H9 (cell line): ENCODE results near the gene DCTN1. TPM values are rescaled to one million over a fixed set of nuclear protein-coding genes. Genes with fewer than 3 reads are reported as not detected.

Experiments
- DNase-seq: peaks from one replicate; pipeline ENCODE4 v3.0.0-alpha.2; 2017
- H2AFZ ChIP-seq: one replicate; pipeline ENCODE4 v1.6.1; 2013; ENCODE audit warnings: mild to moderate bottlenecking, low read length, control low read depth, moderate library complexity
- H2AK5ac ChIP-seq: 2 replicates; pipeline ENCODE4 v1.6.1; 2013; ENCODE audit warnings: low read length, control low read depth, mixed read lengths; ENCODE audit not compliant: insufficient read length
- H2BK120ac ChIP-seq: one replicate; pipeline ENCODE4 v1.6.1; 2013; ENCODE audit warnings: low read depth, mild to moderate bottlenecking, low read length, control low read depth, inconsistent platforms; ENCODE audit not compliant: poor library complexity, severe bottlenecking
- H2BK12ac ChIP-seq: 2 replicates; pipeline ENCODE4 v1.6.1; 2013; ENCODE audit warnings: low read length, control low read depth, mixed read lengths, low read depth; ENCODE audit not compliant: insufficient read length
- H2BK15ac ChIP-seq: 2 replicates; pipeline ENCODE4 v1.6.1; 2013; ENCODE audit warnings: low read depth, low read length, control low read depth
- H2BK20ac ChIP-seq: one replicate; pipeline ENCODE4 v1.6.1; 2013; ENCODE audit warnings: low read depth, mild to moderate bottlenecking, low read length, control low read depth, inconsistent platforms; ENCODE audit not compliant: poor library complexity, severe bottlenecking
- H2BK5ac ChIP-seq: 2 replicates; pipeline ENCODE4 v1.6.1; 2013; ENCODE audit warnings: low read length, control low read depth, mixed read lengths; ENCODE audit not compliant: insufficient read length
- H3K14ac ChIP-seq: 2 replicates; pipeline ENCODE4 v1.6.1; 2013; ENCODE audit warnings: low read length, control low read depth; ENCODE audit not compliant: insufficient read depth
- H3K18ac ChIP-seq: 2 replicates; pipeline ENCODE4 v1.6.1; 2013; ENCODE audit warnings: low read depth, mild to moderate bottlenecking, mixed read lengths, low read length, control low read depth; ENCODE audit not compliant: insufficient read length
- H3K23ac ChIP-seq: 2 replicates; pipeline ENCODE4 v1.6.1; 2013; ENCODE audit warnings: low read length, control low read depth, mixed read lengths, low read depth; ENCODE audit not compliant: insufficient read length
- H3K23me2 ChIP-seq: 2 replicates; pipeline ENCODE4 v1.6.1; 2013; ENCODE audit warnings: low read depth, mild to moderate bottlenecking, mixed read lengths, low read length, control low read depth; ENCODE audit not compliant: insufficient read length, poor library complexity, severe bottlenecking
- H3K27ac ChIP-seq: 2 replicates; pipeline ENCODE4 v1.5.1; 2013; ENCODE audit warnings: low read length, control low read depth, mixed read lengths, low read depth; ENCODE audit not compliant: insufficient read length
- H3K27me3 ChIP-seq: 2 replicates; pipeline ENCODE4 v1.6.1; 2013; ENCODE audit warnings: low read length, control low read depth, inconsistent platforms; ENCODE audit not compliant: insufficient read depth
- H3K4ac ChIP-seq: 2 replicates; pipeline ENCODE4 v1.6.1; 2013; ENCODE audit warnings: low read depth, mild to moderate bottlenecking, control low read depth, inconsistent platforms, low read length, moderate library complexity
- H3K4me1 ChIP-seq: 2 replicates; pipeline ENCODE4 v1.6.1; 2013; ENCODE audit warnings: low read length, control low read depth, inconsistent platforms; ENCODE audit not compliant: insufficient read depth
- H3K4me2 ChIP-seq: 2 replicates; pipeline ENCODE4 v1.6.1; 2013; ENCODE audit warnings: low read length, control low read depth, mixed read lengths; ENCODE audit not compliant: insufficient read length, insufficient read depth
- H3K56ac ChIP-seq: 2 replicates; pipeline ENCODE4 v1.6.1; 2013; ENCODE audit warnings: low read depth, mild to moderate bottlenecking, mixed read lengths, low read length, control low read depth; ENCODE audit not compliant: insufficient read length
- H3K79me1 ChIP-seq: 2 replicates; pipeline ENCODE4 v1.6.1; 2013; ENCODE audit warnings: low read depth, mild to moderate bottlenecking, moderate library complexity, low read length, control low read depth, inconsistent platforms; ENCODE audit not compliant: insufficient read depth, poor library complexity, severe bottlenecking
- H3K79me2 ChIP-seq: 2 replicates; pipeline ENCODE4 v1.6.1; 2013; ENCODE audit warnings: low read length, control low read depth, inconsistent platforms; ENCODE audit not compliant: insufficient read depth
- H3K9ac ChIP-seq: 2 replicates; pipeline ENCODE4 v1.6.1; 2013; ENCODE audit warnings: low read length, control low read depth, mixed read lengths; ENCODE audit not compliant: insufficient read length; ENCODE audit errors: extremely low read depth
- H3K9me3 ChIP-seq: one replicate; pipeline ENCODE4 v1.6.1; 2013; ENCODE audit warnings: low read depth, low read length, inconsistent platforms; ENCODE audit not compliant: control insufficient read depth
- H3T11ph ChIP-seq: one replicate; pipeline ENCODE4 v1.6.1; 2013; ENCODE audit warnings: mild to moderate bottlenecking, low read length, control low read depth, inconsistent platforms
- H4K20me1 ChIP-seq: one replicate; pipeline ENCODE4 v1.6.1; 2013; ENCODE audit not compliant: control insufficient read depth, insufficient read length, insufficient read depth
- H4K5ac ChIP-seq: 2 replicates; pipeline ENCODE4 v1.6.1; 2013; ENCODE audit warnings: low read depth, mild to moderate bottlenecking, mixed read lengths, low read length, control low read depth; ENCODE audit not compliant: insufficient read length
- H4K8ac ChIP-seq: replicated peaks from 2 replicates; pipeline ENCODE4 v1.6.1; 2013; ENCODE audit warnings: low read length, control low read depth, mixed read lengths, low read depth; ENCODE audit not compliant: insufficient read length
- H4K91ac ChIP-seq: 2 replicates; pipeline ENCODE4 v1.6.1; 2013; ENCODE audit warnings: low read depth, mild to moderate bottlenecking, moderate library complexity, mixed read lengths, low read length, control low read depth; ENCODE audit not compliant: insufficient read length
- H3K27ac Mint-ChIP-seq, 3 experiments: 2 replicates in 2 of 3; 3 replicates in 1 of 3; pipeline ENCODE4 v1.8.0; 2020 to 2021; ENCODE audit warnings: mixed read lengths in 3 of 3, mild to moderate bottlenecking in 1 of 3, moderate library complexity in 1 of 3
- H3K27me3 Mint-ChIP-seq: 2 replicates; pipeline ENCODE4 v1.8.0; 2021; ENCODE audit warnings: low read depth, mild to moderate bottlenecking, moderate library complexity, mixed read lengths
- H3K36me3 Mint-ChIP-seq, 3 experiments: 2 replicates in 2 of 3; 3 replicates in 1 of 3; pipeline ENCODE4 v1.8.0; 2020 to 2021; ENCODE audit warnings: low read depth in 3 of 3, mixed read lengths in 3 of 3; ENCODE audit not compliant: insufficient read depth in 1 of 3
- H3K4me1 Mint-ChIP-seq, 2 experiments: 2 replicates each; pipeline ENCODE4 v1.8.0; 2020; ENCODE audit warnings: mixed read lengths in 2 of 2
- H3K4me3 Mint-ChIP-seq, 2 experiments: 2 replicates in 1 of 2; 3 replicates in 1 of 2; pipeline ENCODE4 v1.8.0; 2020 to 2021; ENCODE audit warnings: mild to moderate bottlenecking in 2 of 2, mixed read lengths in 2 of 2, moderate library complexity in 1 of 2
- H3K9me3 Mint-ChIP-seq, 2 experiments: 2 replicates in 1 of 2; 3 replicates in 1 of 2; pipeline ENCODE4 v1.8.0; 2020; ENCODE audit warnings: mild to moderate bottlenecking in 2 of 2, mixed read lengths in 2 of 2, moderate library complexity in 1 of 2
- CTCF ChIP-seq: fragments of 200-600 bp; sonication (generic); conservative IDR thresholded peaks from 3 replicates; pipeline ENCODE4 v1.8.0; 2021; ENCODE audit warnings: antibody characterized with exemption, mild to moderate bottlenecking
- total RNA-seq: library from RNA; stranded (reverse); gene quantifications from 2 replicates; pipeline ENCODE4 v1.2.1, GENCODE V29; 2021

The DCTN1 gene
- total RNA-seq, 1 experiment from 2014 or later: 141 TPM

- Histone ChIP-seq H3K27me3 (no peaks in the 10 kb centered on the region), H3K79me2 (no peaks in the 10 kb centered on the region), H3K9me3 (no peaks in the 10 kb centered on the region), H3K23ac (no peak overlapping the region), H3K4me2 (no peak overlapping the region), H3K4ac (no peak overlapping the region), H2AK5ac (no peak overlapping the region), H3K79me1 (no peaks in the 10 kb centered on the region), H3K14ac (no peak overlapping the region), H4K20me1 (no peaks in the 10 kb centered on the region), H2BK120ac (no peak overlapping the region), H3K27ac (no peak overlapping the region), H4K5ac (no peak overlapping the region), H2BK15ac (no peak overlapping the region), H3K9ac (no peak overlapping the region), H3K23me2 (no peaks in the 10 kb centered on the region), H3T11ph (no peak overlapping the region), H4K8ac (no peak overlapping the region), H2BK12ac (no peak overlapping the region), H3K18ac (no peak overlapping the region), H3K4me1 (no peaks in the 10 kb centered on the region), H3K56ac (no peak overlapping the region), H2BK5ac (no peak overlapping the region), H2AFZ (no peak overlapping the region), H2BK20ac (no peak overlapping the region), H4K91ac (no peak overlapping the region)
- Mint-ChIP-seq H3K4me1 (peaks cover 4 to 10% of the 10 kb centered on the region in 2 experiments; a peak in 3 of 4 replicates), H3K4me3 (no peak overlapping the region), H3K9me3 (no peaks in the 10 kb centered on the region), H3K27ac (peak overlapping the region in 2 of 3 experiments; percentile 50 to 56; a peak in 3 of 7 replicates), H3K27me3 (no peaks in the 10 kb centered on the region), H3K36me3 (peaks cover 21 to 60% (median 50%) of the 10 kb centered on the region in 3 experiments; a peak in 6 of 7 replicates)
- peak; percentile 62 for DNase-seq
- TF ChIP-seq CTCF: no peak
These were observed 22.5 kb downstream of the DCTN1 start for GRCh38 chr2:74357627-74358026.
